ENCODE measurements around the gene ECHS1.

- TF ChIP-seq CTCF (IDR thresholded peaks at IDR 0.05 in 2 of 3, conservative IDR thresholded peaks at IDR 0.05 in 1 of 3; ENCODE audit: control insufficient read depth in 2 of 3, extremely low read depth in 1 of 3, insufficient read depth in 1 of 3, low read depth in 3 of 3, low read length in 3 of 3) (no peak), NFYB (IDR thresholded peaks at IDR 0.05; ENCODE audit: insufficient read depth, low read depth, low read length) (no peak), MTA2 (IDR thresholded peaks at IDR 0.05; ENCODE audit: low read depth) (no peak), RCOR1 (conservative IDR thresholded peaks at IDR 0.05; ENCODE audit: low read depth, low read length) (no peak), SPI1 (IDR thresholded peaks at IDR 0.05; ENCODE audit: borderline replicate concordance, insufficient read depth, low read depth, low read length) (no peak)
Measured at GRCh38 chr10:133362846-133363245, 10.3 kb downstream of the ECHS1 start.

Data from GM12878 (cell line).